GM08714 (cell line): ENCODE data around the gene LETM1.

ENCODE experiments used
- H3K4me3 ChIP-seq: fragments of 200-500 bp; sonication (Bioruptor generic); 2 replicates; pipeline ENCODE4 v1.5.1; 2014; ENCODE audit warnings: mild to moderate bottlenecking, low read length, inconsistent platforms
- ZNF274 ChIP-seq: IDR thresholded peaks from 2 replicates; pipeline ENCODE4 v1.6.1; 2012; ENCODE audit warnings: mild to moderate bottlenecking, low read depth, low read length

The LETM1 gene

GRCh38 chr4:1786544-1787362 lies 69.2 kb downstream of the LETM1 start:
- no peak for TF ChIP-seq ZNF274
- H3K4me3 ChIP-seq: no peak overlapping the region

GRCh38 chr4:1785592-1785991 lies 70.4 kb downstream of the LETM1 start:
- no peak overlapping the region for H3K4me3 ChIP-seq
- TF ChIP-seq ZNF274: no peak

- no peak for TF ChIP-seq ZNF274
- no peak overlapping the region for H3K4me3 ChIP-seq
These were observed 71.0 kb downstream of the LETM1 start for GRCh38 chr4:1784789-1785591.

- no peak overlapping the region for H3K4me3 ChIP-seq
- no peak for TF ChIP-seq ZNF274
These were observed 71.6 kb downstream of the LETM1 start for GRCh38 chr4:1784395-1784788.

GRCh38 chr4:1783970-1784369 lies 72.0 kb downstream of the LETM1 start:
- H3K4me3 ChIP-seq: no peak overlapping the region
- no peak for TF ChIP-seq ZNF274

- no peak for TF ChIP-seq ZNF274
- H3K4me3 ChIP-seq: no peak overlapping the region
These were observed 72.9 kb downstream of the LETM1 start for GRCh38 chr4:1783015-1783414.

GRCh38 chr4:1780435-1780834 lies 75.5 kb downstream of the LETM1 start:
- no peak overlapping the region for H3K4me3 ChIP-seq
- no peak for TF ChIP-seq ZNF274

GRCh38 chr4:1779588-1780382 lies 76.2 kb downstream of the LETM1 start:
- no peak overlapping the region for H3K4me3 ChIP-seq
- no peak for TF ChIP-seq ZNF274

- H3K4me3 ChIP-seq: no peak overlapping the region
- TF ChIP-seq ZNF274: no peak
These were observed 77.1 kb downstream of the LETM1 start for GRCh38 chr4:1778642-1779392.

- no peak for TF ChIP-seq ZNF274
- H3K4me3 ChIP-seq: no peak overlapping the region
These were observed 77.9 kb downstream of the LETM1 start for GRCh38 chr4:1777822-1778641.

- no peak for TF ChIP-seq ZNF274
- no peak overlapping the region for H3K4me3 ChIP-seq
These were observed 79.3 kb downstream of the LETM1 start for GRCh38 chr4:1776521-1777161.

- H3K4me3 ChIP-seq: no peak overlapping the region
- TF ChIP-seq ZNF274: no peak
These were observed 80.0 kb downstream of the LETM1 start for GRCh38 chr4:1775731-1776500.

GRCh38 chr4:1773754-1774153 lies 82.2 kb downstream of the LETM1 start:
- no peak for TF ChIP-seq ZNF274
- no peak overlapping the region for H3K4me3 ChIP-seq
